Renal pelvis (tissue), 4 donors: ENCODE measurements around the gene PAEP. TPM values are rescaled to one million over a fixed set of nuclear protein-coding genes. Genes with fewer than 3 reads are reported as not detected.
"Not testable (repeated sequence)": the region's sequence is repeated elsewhere in the genome, so short reads cannot be mapped to it uniquely, and the experiment has no call there.

Experiments used
- DNase-seq: peaks from one replicate; pipeline ENCODE4 v3.0.0-alpha.2; 2013
- polyA plus RNA-seq, 3 donors: library from polyadenylated mRNA; unstranded; fragments of 120-200 nt; gene quantifications; one replicate each; pipeline ENCODE4 v1.2.1, GENCODE V29; 2013; ENCODE audit not compliant: insufficient read length in 3 of 3

Gene PAEP
- polyA plus RNA-seq, 3 donors = 0.20 to 0.38 TPM; not detected in 1

DNA sequence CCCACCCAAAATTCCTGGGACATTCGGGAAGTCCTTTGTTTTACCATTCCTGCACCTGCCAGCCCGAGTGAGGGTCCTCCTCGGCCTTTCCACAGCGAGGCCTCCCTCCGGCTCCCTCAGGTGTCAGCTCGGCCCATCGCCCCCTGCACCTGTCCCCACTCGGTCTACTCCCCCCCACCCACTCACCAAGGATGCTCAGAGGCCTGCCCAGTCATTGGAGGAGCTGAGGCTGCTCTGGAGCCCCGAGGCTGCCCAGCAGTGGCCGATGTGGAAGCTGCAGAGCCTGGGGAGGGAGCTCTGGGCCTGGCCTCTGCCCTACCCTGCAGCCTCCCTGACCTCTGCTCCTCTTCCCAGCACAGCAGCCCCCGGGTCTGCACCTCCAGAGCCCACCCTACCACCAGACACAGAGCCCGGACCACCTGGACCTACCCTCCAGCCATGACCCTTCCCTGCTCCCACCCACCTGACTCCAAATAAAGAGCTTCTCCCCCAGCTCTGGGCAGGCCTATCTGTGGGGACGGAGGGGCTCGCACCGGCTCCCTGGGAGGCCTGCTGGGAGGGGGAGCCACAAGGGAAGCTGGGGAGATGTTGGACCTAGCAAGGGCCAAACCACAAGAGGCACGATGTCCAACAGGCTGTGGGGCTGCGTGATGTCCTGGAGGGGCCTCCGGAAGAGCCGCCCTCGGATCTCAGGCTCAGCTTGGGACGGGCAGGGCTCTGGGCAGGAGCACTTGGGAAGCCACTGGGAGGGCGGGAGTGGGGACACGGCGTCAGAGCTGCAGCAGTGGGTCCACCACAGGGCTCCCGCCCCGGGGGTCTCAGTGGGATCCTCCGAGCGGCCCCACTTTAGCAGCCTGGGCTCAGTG is 11.8 kb upstream of the PAEP start:
- not testable (repeated sequence) for DNase-seq

DNA sequence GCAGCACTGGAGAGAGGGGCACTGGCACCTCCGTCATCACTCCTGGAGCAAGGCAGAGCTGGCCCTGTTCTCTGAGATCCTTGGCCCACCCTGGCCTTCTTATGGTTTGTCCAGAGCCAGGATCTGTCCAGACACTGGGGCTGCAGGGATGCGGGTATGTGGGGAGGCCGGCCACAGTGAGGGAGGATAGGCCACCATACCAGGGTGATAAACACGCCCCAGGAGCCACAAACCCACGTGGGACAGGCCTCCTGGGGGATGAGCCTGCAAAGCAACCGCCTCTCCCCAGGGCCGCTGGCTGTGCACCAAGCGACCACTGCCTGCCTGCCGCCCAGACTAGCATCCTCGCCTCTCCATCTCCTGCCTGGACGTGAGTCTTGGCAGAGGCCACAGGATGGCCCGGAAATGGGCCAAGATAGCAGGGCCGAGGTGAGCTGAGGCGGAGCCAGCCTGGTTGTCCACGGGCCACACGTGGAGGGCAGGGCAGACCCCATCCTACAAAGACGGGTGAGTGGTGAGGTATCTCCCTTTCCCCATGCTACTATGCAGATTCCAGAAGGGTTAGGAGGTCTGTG is 11.1 kb upstream of the PAEP start:
- no peak for DNase-seq

DNA sequence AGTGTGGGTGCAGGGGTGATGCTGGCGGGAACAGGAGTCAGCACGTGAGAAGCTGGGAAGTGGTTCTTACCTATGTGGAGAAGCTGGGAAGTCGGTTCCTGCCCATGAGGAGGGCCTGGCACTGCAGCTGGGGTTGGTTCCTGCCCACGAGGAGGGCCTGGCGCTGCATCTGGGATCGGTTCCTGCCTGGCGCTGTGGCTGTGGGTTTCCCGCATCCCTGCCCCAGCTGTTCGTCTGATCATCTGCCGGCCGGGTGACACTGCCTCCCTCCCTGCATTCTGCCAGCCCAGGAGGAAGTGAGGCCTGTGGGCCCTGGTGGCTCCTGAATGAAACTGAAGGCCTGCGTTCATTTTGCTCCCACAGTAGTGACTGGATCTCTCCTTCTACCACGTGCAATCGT is 10.5 kb upstream of the PAEP start:
- no peak for DNase-seq

DNA sequence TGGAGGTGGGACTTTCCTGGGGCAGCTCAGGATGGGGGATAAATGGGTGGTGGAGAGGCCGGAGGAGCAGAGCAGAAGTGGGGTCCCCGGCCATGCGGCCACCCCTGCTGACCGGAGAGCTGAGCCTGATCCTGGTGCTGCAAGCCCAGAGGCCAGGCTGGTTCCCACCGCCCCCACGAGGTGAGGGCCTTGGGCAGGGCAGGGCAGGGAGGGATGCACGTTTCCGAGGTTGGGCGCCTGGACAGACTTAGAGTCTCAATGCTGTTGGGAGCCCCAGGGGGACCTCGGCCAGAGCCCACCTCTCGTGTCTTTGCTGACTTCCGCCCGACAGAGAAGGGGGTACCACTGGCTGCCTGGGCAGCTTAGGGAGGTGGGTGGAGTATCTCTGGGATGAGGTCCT is 10.1 kb upstream of the PAEP start:
- DNase-seq = no peak

DNA sequence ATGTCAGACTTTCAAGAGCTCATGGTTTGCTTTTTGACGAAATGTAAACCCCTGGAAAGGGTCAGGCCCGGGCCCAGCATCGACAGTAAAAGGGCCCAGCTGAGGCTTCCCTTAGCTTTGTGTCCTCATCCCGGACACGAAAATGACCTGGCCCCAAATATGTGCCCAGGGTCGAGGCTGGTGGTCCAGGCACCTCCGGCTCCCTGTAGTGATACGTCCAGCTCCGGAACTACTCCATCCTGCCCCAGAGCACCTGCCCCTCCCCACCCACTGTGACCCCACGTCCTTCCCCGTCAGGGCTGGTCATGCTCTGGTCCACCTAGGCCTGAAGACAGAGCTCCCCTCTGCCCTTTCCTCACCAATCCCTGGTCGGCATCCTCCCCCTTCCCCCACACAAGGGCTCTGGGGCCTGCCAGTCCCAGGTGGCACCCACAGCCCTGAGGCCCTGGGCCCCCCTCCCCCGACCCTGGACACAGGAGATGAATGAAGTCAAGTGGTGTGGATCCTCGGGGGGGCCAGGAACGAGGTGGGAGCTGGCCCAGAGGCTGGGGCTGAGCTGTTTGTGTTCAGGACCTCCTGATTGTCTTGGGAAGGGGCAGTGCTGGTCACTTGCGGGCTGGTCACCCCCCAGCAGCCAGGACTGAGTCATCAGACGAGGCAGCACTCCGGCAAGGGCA is 9.4 kb upstream of the PAEP start:
- no peak for DNase-seq

DNA sequence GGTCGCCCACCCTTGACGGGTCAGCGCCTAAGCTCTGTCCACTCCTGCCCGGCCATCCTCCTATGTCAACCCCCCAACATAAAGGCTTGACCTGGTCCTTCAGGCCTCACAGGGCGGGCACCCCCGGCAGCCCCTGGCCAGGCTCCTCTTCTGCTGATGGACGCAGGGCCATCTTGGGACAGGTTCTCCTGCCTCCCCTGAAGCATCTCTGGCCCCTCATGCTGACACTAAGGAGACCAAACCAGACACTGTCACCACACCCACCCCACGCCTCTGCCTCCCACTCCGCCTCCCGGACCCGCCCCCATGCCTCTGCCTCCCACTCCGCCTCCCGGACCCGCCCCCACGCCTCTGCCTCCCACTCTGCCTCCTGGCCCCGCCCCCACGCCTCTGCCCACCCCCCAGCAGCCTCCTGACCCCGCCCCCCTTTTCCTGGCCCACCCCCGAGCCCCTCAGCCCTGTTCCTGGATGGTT is 8.8 kb upstream of the PAEP start:
- no peak for DNase-seq

DNA sequence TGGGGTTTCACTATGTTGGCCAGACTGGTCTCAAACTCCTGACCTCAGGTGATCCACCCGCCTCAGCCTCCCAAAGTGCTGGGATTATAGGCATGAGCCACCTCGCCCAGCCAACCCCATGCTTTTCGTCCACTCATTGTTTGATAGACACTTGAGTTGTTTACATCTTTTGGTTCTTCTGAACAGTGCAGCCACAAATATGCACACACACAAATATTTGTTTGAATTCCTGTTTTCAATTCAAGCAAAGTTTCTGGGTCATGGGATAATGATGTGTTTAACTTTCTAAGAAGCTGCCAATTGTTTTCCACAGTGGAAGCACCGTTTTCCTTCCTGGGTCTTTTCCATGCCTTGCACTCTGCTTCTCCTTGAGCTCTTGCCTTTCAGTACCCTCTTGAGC is 6.8 kb upstream of the PAEP start:
- no peak for DNase-seq

DNA sequence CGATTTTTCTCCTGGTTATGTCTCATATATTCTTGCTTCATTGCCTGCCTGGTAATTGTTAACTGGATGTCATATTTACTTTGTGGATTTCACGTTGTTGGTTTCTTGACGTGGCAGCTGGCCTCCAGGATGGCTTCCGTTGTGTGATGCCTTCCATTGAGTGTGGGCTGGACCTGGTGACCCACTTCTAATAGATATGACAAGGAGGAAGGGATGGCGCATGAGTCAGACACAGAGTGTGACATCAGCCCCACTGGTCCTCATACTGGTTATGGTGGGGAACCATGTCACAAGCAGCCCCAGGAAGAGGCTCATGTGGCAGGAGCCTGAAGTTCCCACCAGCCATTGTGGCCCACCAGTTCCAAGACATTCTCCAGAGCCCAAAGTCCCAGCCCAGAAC is 6.4 kb upstream of the PAEP start:
- no peak for DNase-seq

DNA sequence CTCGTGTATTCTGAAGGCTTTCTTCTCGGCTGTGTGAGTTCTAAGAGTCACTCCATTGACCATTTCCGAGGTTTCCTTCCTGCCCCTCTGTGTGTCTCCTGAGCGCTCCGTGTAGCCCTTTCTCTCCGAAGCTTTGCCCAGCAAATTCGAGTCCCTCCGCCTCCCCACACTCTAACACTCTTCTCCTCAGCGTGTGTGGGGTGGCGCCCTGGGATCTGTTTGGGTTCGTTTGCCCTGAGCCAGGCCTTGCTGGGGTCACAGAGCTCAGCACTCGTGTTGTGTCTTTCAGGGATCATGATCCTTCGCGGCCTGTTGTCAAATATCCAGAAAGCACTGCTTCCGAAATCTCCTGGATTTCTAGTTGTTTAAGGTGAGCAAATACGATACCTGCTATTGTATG is 5.6 kb upstream of the PAEP start:
- no peak for DNase-seq

DNA sequence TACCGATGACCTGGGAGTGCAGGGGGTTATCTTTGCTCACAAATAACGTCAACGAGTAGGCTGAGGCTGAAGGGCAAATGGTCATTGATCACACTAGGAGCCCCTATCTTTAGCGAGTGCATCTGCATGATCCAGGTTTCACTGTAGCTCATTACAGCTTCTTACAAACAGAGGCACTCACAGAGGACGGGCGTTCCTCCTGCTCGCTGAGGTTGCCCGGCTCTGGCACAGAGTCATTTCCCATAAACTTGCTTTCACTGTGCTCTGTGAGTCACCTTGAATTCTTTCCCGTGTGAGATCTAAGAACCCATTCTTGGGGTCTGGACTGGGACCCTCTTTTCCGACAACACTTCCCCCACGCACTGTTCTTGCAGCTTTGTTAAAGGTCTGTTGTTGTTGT is 1.9 kb upstream of the PAEP start:
- no peak for DNase-seq

DNA sequence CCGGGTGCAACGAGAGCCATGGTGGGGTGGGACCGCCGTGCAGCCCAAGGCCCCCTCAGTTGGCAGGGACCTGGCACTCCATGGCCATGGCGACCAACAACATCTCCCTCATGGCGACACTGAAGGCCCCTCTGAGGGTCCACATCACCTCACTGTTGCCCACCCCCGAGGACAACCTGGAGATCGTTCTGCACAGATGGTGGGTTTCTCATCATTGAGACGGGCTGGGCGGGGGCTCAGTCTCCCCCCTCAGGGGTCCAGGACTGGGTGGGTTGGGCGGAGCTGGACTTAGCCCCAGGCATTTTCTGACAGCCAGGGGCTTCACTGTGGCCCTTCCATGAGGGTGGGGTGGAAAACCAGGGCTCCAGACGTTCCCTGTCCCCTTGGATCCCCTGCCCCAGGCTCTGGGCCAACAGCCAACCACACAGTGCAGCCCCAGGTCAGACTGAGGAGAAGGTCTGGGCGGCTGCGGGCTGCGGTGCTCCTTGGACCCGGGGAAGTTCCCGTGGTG is 734 bp downstream of the PAEP start:
- DNase-seq = no peak

DNA sequence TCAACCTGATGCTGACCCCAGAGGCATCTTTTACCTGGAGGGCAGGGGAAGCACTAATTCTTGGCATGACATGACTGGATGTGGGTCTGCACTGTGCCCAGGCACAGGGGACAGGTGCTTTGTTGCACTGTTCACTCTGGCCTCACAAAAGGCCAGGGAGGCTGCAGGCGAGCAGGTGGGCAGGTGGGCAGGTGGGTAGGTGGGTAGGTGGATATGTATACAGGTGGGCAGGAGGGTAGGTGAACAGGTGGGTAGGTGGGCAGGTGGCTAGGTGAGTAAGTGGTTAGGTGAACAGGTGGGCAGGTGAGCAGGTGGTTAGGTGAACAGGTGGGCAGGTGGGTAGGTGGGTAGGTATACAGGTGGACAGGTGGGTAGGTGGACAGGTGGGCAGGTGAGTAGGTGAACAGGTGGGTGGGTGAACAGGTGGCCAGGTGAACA is 1.5 kb downstream of the PAEP start:
- no peak for DNase-seq

DNA sequence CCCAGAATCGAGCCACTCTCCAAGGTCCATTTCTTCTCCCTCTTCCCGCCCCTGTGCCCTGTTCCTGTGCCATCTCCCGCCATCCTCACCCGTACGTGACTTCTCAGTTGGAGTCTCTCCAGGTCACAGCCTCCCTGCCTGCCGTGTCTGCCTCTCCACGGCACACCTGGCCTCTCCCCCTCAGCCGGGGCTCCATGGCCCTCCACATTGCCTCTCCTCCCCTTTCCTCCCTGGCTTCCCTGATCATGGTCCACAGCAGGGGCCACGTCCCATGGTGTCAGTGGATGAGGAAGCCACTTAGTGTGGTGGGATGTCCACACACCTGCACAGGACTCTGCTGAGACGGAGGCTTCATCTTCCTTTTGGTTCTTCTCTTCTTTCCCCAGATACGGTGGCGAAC is 2.3 kb downstream of the PAEP start:
- DNase-seq = no peak

DNA sequence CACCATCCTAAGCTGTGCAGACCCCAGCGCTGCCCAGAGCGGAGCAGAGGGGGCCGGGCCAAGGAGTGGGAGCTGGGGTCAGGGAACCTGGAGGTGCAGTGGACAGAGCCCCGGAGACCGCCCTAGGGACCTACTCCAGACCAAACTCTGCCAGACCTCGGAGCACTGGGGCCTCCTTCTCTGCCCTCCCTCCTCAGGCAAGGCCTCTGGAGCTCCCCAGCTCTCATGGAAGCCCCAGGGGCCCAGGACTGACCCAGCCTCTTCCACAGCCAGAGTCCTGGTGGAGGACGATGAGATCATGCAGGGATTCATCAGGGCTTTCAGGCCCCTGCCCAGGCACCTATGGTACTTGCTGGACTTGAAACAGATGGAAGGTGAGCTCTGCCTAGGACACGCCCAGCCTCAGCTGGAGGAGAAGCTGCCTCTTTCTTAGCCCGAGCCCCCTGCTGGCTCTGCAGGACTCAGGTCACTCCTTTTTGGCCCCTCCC is 3.6 kb downstream of the PAEP start:
- DNase-seq = no peak

DNA sequence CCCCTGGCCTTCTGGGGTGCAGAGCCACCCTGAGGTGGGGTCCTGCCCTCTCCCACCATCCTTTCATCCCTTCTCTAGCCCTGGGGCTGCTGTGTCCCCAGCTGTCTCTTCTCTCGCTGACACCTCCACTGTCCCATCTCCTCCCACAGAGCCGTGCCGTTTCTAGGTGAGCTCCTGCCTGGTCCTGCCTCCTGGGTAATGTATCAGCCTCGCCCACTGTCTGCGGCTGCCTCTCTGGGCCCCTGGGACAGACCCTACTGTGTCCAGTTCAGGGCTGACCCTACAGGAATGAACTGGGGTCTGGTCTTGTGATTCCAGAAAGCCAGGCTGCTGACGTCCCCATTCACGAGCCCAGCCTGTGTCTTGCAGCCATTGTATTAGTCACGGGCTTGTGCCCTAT is 4.1 kb downstream of the PAEP start:
- no peak for DNase-seq

DNA sequence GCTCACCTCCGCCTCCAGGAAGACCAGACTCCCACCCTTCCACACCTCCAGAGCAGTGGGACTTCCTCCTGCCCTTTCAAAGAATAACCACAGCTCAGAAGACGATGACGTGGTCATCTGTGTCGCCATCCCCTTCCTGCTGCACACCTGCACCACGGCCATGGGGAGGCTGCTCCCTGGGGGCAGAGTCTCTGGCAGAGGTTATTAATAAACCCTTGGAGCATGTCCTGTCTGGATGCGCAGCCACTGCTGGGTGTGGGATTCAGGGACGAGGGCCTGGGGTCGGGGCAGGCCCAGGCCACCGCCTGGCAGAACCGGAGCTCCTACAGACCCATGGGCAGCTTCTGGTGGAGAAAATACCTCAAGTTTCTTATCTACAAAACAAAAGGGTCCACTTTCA is 5.0 kb downstream of the PAEP start:
- DNase-seq = no peak

DNA sequence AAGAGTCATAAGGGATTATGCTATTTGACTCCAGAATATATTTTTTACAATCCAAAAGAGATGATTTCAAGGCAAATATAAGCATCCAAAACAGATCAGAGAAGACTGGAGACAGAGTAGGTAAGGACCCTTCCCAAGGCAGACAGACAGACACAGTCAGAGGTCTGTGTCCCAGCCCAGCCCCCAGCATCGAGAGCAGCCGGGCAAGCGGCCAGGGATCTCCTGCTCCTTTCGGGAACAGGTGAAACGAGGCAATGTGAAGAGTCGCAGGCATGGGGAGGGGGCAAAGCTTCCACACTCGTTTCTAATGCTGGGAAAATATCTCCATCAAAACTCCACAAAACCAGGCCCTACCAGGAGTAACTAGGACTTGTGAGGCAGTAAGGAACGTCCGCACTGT is 5.8 kb downstream of the PAEP start:
- no peak for DNase-seq

DNA sequence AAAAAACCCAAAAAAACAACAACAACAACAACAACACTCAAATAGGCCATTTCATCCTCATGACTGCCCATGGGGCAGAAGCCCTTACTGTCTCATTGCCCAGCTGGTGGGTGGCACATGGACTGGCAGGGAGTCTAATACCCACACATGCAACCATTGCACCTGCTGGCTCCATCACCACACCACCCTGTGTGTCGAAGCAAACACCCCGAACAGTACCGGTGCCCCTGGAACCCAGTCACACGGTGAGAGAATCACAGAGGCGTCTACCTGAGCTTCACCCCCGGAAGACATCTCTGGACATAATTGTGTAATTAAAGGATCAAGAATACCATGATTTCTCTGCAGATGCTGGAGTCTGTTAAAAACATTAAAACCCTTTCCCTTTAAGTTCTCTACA is 6.5 kb downstream of the PAEP start:
- no peak for DNase-seq

DNA sequence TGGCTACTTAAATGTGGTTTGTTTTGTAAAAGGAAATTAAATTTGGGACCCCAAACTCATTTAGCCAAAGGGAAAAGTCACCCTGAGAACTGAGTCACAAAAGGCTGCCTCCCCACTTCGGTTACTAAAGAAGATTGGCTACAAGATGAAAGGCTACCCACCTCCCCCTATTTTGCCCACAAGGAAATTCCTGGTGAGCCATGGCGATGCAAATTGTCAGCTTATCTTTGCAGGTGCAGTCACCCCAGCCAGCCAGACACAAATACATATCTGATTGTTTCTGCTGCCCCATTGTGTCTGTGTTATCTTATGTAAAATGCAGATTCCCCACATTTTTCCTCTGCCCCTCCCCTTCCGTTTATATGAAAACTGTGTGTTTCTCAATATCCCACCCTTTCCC is 8.9 kb downstream of the PAEP start:
- DNase-seq = no peak

DNA sequence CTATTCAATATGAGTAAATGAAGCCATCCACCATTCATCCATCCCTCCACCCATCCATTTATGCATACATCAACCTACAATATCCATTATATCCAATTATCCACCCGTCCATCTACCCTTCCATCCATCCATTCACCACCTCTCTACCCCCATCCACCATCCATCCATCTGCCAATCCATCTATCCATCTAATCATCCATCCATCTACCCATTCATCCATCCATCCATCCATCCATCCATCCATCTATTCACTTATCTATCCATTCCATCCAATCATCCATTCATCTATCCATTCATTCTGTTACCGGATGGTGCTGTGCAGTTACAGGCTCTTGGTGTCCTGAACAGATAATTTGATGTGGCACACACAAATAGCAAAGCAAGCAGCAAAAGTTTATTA is 10.7 kb downstream of the PAEP start:
- DNase-seq = no peak

DNA sequence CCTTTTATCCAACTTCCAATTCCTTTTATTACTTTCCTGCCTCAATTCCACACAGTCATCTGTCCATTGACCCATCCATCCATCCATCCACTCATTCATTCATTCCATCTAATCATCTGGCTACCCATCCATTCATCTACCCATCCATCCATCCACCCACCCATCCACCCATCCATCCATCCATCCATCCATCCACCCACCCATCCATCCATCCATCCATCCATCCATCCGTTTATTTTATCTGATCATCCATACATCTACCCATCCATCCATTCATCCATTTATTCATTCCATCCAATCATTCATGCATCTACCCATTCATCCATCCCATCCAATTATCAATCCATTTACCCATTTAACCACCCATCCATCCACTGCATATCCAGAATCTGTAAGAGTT is 11.6 kb downstream of the PAEP start:
- no peak for DNase-seq

DNA sequence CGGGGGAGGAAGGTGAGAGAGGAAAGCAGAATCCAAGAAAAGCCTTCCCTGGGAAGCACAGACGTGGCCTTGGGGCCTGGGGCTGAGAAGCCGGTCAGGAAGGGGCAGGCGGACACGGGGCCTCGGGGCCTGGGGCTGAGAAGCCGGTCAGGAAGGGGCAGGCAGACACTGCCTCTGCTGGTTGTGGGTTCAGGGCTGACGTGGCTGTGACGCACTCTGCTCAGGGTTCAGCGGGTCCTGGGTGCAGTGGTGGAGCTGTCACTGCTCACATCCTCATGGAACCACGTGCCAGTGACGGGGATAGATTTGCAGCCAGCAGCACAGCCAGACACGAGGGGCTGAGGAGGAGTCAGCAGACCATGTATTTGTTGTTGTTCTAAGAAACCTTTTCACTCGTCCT is 12.8 kb downstream of the PAEP start:
- DNase-seq = no peak

DNA sequence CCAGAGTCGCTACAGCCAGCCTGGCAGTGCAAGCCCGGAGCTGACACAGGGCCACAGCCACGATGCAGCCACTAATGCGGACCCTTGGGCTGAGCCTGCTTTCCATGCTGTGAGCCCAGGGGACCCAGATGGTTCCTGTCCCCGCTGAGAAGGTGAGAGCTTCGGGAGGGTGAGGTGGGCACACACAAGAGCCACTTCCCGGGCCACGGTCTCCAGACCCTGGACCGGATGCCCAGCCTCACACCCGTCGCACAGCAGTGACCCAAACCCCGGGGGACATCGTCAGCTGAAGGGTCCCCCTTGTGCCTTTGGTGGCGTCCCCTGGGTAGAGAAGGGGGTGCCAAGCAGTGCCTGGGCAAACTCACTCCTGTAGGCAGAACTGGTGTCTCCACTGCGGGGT is 13.4 kb downstream of the PAEP start:
- DNase-seq = no peak
